GM13976 (cell line): ENCODE results near the gene ERICH6.

ENCODE experiments used
- DNase-seq: peaks from one replicate; pipeline ENCODE4 v3.0.0; 2012; ENCODE audit warnings: low spot score
- CTCF ChIP-seq: IDR thresholded peaks from 2 replicates; pipeline ENCODE4 v1.5.1; 2012; ENCODE audit warnings: borderline replicate concordance, mild to moderate bottlenecking; ENCODE audit not compliant: insufficient read depth; ENCODE audit errors: extremely low read depth, missing control alignments, control extremely low read depth
- in situ Hi-C: fragments of 300-500 bp; cut with MboI; formaldehyde crosslinking; loops from one replicate; pipeline ENCODE4 v1.12.0; 2022; ENCODE audit warnings: low sequenced_read_pairs, mixed read lengths, inconsistent platforms; ENCODE audit not compliant: unreplicated experiment

Gene ERICH6

GRCh38 chr3:150703756-150704344 is at the start of gene ERICH6:
Gene ERICH6 (minus strand): TSS chr3:150703920. CDS start chr3:150703898, 22 bp downstream.
- in situ Hi-C loops, result loop anchor here (25.0 kb wide), 1 partner anchor 167 kb away; the partner anchor contains the start of genes EIF2A and SERP1
- peak; percentile 94 for DNase-seq
- TF ChIP-seq CTCF, result no peak

- DNase-seq, result no peak
- in situ Hi-C loops, result no loop called here
- TF ChIP-seq CTCF, result no peak
These were observed 48.1 kb upstream of the ERICH6 start for GRCh38 chr3:150751781-150752263.

GRCh38 chr3:150749255-150749654 is 45.5 kb upstream of the ERICH6 start:
- DNase-seq, result no peak
- no peak for TF ChIP-seq CTCF
- in situ Hi-C loops, result no loop called here

- TF ChIP-seq CTCF, result no peak
- no peak for DNase-seq
- in situ Hi-C loops, result no loop called here
These were observed 44.9 kb upstream of the ERICH6 start for GRCh38 chr3:150748684-150749047.

GRCh38 chr3:150747886-150748683 is 44.4 kb upstream of the ERICH6 start:
- DNase-seq, result no peak
- in situ Hi-C loops, result no loop called here

More at GRCh38 chr3:150747886-150748683, 44.4 kb upstream of the ERICH6 start:
- TF ChIP-seq CTCF, result no peak
